Pulmonary artery endothelial cell (primary cell): ENCODE measurements around the gene SLC25A13. TPM values are rescaled to one million over a fixed set of nuclear protein-coding genes. Genes with fewer than 3 reads are reported as not detected.

Source experiments
- DNase-seq: peaks from one replicate; pipeline ENCODE4 v3.0.0-alpha.2; 2011; ENCODE audit warnings: low read depth, low spot score
- total RNA-seq: library from RNA; depleted of rRNA; stranded (reverse); fragments of >200 nt; gene quantifications from 2 replicates; pipeline ENCODE4 v1.2.3, GENCODE V29; 2014

The SLC25A13 gene
- total RNA-seq, 1 donor from 2014 or later, result 20.9 TPM

DNA sequence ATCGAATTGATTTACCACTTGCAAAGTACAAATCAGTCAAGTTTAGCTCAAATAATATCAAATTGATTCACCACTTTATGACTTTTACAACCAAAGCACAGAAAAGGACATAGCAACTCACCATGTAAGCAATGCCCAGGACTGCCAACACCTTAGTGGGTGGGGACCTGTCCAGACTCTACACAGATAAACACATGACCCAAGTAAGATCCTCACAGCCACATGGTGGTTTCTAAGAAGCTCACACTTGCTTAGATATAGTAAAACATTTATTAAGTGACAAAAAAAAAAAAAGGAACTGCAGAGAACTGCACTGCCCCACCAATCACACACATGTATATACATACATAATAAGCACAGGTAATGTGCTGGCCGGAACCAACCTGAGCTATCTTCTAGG is 116.2 kb downstream of the SLC25A13 start:
- no peak for DNase-seq

DNA sequence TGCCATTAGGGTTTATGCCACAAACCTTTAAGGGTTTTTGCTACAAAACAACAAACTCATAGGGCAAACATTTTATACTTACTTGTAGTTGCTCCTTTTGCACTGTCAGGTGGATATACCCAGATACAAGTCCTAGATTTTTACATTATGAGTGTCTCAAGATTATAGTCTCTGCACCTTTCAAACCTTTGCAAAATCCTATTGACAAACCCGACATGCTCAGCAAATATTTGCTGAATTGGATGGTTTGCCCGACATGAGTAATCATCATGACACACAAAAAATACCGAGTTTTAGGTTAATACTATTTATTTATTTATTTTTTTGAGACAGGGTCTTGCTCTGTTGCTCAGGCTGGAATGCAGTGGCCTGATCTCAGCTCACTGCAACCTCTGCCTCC is 117.3 kb downstream of the SLC25A13 start:
- DNase-seq, result no peak

DNA sequence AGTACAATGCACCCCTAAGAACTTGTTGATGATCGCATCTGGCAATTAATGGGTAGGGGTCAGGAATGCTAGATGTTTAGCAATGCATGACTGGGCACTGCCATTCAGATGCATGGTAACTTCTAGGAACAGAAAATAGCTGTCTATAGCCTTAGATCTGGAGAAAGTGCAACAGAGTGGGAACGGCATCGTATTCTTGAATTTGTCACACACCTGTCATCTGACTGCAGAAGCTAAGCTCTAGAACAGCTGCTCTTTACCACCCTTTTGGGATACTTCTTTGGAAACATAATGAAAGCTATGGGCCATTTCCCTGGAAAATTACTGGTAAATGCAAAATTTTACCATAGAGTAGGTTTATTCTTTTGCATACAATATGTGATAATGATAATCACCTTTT is 118.1 kb downstream of the SLC25A13 start:
- DNase-seq, result no peak

DNA sequence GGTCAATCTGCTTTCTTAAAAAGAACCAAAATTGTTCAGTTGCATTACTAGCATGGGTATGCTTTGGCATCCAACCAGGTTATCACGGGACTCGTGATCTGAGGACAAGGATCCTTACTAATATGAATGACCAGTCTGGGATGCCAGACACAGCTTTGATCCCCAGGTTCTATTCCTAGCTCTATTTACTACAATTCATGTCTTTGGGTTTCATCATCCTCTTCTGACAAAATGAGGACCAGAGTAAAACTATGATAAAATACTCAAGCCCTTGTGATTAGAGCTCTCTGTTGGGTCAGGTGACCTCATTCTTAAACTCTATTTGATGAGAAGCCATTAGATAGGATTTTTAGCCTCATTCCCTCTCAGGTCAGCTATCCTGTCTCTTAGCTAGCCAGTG is 119.8 kb downstream of the SLC25A13 start:
- DNase-seq, result no peak

DNA sequence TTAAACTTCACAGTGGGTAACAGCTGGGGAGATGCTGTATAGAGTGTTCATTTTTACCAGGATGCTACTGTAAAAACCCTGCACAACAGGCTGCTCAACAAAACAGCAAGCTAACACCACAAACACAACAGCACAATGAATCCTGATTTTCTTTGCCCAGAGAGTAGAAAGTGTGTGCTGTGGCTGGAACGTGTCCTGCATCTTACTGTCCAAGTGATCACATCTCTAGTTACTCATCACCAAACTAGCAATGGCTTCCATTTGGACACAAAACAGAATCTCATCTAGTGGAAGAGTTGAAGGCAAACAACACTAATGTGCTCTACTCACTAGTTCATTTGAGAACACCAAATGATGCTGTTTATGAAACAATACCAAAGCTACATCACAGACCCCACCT is 121.2 kb downstream of the SLC25A13 start:
- no peak for DNase-seq

DNA sequence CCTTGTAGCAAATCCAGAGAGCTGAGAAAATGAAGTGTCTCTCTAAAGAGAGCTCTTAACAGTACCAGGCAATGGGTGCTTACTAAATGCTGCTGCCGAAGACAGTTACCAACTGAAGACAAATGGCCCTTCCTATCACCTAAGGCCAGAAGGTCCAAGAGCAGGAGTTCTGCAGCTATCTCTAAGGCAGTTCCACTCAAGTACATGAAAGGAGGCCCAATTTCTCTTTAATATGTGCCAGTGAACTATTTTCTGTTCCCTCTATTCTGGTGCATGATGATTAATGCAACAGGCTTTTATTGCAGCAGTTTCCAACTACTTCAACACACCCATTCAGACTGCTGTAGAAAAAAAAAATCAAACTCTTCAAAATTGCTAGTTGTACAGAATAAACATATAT is 122.5 kb downstream of the SLC25A13 start:
- no peak for DNase-seq

DNA sequence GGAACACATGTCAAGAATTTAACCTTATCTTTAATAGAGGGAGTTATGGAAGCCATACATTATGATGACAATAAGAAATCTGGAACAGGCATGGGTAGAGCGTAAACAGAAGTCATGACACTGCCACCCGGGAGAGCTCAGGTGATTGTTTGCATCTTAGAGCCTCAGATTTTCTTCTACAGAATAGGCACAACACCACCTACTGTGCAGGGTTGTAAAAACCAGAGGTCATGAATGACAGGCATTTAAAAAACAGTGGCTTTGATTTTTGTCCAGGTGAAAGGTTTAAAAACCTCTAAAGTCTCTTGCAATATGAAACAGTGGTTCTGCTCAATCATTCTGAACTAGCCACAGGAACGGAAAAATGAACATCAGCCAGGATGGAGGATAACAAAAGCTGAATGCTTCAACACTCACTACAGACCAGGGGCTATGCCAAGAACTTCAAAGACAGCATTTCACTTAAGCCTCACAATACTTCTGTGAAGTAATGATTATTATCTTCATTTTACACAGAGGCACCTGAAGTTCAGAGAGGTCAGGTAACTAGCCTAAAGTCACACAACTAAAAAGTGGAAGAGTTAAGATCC is 123.8 kb downstream of the SLC25A13 start:
- DNase-seq, result no peak

DNA sequence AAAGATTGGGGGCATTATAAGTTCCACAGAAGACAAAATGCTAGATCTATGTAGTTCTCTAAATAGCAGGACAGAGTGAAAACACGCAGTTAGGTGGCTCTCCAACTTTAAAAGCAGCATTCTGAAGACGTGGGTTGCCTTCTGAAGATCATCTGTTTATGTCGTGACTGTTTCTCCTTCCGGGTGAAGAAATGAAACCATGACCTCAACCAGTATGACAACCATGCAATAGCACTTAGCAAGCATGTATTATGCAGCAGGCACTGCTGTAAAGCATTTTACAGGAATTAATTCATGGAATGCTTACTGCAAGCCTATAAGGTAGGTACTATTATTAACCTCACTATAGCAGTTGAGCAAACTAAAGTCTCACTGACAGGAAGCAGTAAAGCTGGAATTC is 125.2 kb downstream of the SLC25A13 start:
- DNase-seq, result no peak

DNA sequence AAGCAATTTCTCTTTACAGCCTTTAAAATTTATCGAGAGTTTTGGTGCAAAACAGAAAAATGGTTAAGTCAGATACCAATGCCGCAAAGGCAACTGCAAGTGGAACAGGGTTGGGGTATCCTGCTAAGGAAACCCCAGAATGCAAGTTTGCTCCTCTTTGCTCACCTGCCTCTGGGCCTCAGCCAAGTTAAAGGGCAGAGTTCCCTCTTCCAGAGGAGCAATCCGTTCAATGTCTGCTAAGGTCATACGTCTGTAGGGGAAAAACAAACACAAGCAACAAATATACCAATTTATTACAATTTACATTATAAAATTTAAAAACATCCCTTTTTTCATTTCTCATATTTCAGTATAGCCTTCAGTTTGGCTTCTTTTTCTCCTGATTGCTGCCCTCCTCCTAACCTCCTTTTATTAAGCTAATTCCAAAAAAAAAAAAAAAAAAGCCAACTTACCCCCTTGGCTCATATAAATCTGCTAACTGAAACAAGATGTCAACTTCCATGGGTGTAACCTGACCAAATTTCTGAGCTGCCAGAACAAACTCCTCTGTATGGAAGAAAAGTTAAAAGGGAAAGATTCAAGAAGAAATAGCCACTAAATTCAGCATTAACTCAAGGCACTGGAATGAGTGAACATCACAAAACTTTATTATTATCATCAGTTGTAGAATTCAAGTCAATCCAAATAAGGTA is 132.6 kb downstream of the SLC25A13 start:
- DNase-seq, result no peak

DNA sequence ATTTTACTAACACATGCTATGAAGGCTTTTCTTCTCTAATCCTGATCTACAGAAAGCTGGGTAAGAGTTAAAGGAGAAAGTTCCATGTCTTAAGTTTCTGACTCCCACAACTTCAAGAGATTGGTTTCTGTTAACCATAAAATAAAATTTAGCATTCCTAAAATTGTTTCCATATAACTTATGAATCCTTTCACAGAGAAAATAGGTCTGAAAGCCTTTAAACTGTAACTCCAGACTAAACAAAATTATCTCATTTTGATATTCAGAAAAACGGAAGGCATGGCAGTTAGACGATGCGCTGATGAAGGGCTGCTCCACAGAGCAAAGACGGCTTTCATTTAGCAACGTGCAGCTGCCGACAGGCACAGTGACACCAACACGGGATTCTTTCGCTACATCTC is 133.3 kb downstream of the SLC25A13 start:
- DNase-seq, result no peak

DNA sequence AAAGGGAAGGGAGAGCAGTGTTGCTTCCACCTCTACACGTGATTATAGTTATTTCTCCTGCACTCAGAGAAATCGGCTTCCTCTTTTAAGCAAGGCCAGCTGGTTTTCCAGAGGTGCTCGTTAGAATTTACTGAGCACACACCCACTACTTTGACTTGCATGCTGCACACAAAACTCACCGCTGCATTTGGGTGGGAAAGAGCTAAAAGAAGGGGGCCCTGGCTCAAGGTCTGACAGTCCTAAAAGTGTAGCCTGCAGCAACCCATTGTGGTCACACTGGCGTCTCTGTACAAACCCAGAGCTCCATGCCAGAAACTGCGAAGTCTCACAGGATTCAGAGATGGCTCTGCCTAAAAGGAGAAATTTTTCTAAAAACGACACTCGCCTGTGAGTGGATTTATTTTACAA is 133.7 kb downstream of the SLC25A13 start:
- DNase-seq, result no peak

DNA sequence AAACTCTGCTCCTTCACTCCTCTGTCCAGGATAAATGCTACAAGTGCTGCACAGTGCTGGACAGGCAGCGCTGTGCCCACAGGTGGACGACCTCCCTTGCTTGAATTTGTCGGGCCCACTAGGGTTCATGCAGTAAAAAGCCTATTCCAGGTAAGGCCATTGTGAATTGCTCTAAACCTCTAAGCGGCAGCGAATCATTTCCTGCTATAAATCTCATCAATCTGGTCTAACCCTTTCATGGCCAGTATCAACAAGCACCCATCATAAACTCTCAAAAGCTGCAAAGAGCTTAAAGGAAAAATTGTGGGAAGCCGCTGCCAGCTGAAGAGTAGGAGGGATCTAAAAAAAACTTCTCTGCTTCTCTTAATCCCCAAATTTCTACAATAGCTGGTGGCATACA is 134.2 kb downstream of the SLC25A13 start:
- no peak for DNase-seq

DNA sequence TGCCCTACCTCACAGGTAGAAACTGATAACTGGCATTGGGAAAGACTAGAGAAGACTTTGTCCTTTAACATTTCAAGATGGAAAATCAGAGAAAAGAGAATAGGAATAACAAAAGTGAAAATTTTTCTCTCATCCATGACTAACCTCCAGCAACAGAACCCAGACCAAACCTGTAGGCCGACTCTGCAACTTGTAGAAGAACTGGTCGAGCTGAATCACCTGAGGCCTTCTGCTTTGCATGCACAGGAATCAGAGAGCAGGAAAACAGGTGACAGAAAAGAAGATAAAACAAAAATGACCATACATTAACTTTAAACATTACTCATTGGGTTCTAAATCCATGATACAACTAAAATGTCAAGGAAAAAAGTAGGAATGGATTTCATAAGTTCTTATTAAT is 137.1 kb downstream of the SLC25A13 start:
- no peak for DNase-seq

DNA sequence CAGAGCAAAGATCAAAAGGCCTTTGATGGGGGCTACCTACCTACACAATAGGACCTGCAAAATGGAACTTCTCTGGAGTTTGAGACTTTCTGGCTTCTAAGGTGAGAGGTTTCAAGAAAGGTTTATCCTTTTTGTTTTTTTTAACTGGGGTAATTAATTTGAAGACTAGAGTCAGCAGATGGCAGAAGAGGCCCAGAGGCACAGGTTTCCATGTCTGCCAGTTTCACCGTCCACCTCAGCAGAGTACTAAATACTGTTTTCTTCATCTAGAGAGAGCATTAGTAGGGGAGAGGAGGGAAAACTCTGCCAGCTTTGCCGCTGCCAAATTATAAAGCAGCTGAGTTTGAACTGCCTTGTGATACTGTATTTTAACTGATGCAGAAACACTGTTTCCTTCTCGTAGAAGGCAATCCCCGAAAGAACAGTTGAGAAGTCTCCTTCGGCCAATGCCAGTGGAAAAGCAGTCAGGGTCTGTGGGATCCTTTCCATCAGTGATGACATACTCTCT is 138.7 kb downstream of the SLC25A13 start:
- no peak for DNase-seq

DNA sequence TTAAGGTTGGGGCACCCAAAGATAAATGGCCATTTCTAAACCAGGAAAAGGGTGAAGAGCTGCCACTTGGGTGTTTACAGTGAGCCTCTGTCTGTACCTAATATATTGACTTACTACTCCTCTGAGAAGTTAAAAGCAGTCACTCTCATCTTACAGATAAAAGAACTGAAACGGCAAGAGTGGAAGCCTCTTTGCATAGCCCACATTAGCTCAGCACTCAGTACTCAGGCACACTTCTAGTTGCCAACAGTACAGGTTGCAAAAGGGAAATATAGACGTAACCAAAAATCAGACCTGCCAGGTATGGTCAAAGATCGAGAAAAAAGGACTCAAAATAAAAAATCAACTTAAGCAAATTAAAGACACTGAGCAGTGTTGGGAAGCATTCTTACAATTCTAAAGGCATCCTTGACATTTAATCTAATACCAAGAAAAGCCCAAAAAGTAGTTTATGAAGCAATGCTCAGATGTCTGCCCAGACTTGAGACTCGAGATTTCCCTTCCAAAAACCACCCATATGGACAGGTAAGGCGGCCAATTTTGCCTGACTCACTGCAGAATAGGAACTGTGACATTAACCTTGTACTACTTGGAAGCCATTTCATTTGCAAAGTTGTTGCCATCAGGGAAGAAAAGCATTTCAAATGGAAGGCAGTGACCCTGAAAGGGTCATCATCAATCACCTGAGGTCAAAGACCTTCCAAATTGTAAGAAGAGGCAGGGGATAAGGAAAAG is 139.3 kb downstream of the SLC25A13 start:
- no peak for DNase-seq

DNA sequence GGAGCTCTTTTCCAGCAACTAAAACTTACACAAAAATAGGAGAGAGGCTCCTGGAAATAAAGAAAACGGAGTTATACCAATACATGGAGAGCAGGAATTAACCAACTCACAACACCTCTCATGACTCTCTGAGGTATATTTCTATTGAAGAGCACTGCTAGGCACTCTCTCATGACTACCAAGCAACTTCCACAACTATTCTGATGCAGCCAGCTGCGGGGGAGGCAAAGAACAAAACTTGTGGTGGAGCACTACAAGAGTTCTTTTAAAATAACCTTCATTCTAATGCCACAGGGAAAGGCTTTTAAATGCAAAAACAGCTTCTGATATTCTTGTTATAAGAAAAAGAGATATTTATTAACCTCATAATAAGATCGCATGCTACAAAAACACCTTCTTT is 140.7 kb downstream of the SLC25A13 start:
- DNase-seq, result no peak

DNA sequence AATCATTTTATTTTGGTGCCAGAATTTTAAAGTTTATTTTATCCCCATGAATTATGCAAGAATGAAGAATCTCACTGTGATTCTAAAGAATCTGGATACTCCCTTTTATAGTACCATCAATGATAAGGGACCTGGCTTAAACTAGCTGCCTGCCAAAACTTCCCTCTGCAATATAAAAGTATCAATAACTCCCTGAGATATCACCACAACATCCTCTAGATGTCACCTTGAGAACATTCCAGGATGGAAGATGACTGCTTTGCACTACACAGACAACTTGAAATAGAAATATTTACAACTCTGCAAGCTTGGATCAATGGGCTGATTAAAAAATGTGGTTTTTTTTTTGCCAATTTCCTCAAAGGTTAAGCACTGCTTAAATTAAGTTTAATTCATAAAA is 142.1 kb downstream of the SLC25A13 start:
- no peak for DNase-seq

DNA sequence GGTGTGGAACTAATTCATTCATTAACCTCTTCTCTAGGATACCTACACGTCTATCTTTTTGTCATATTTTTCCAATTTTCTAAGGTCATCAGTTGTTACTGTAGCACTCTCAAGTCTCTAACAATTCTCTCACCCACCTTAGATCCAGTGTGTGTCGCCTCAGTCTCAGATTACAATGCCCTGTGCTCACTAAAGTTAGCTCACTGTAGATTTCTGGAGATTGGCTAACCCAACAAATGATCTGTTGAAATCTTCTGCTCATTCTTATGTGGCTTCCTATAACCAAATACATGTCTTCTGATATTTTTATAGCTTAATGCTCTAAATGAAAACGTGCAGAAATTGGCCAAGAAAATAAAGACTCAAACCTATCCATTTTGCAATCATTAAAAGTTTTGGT is 142.6 kb downstream of the SLC25A13 start:
- no peak for DNase-seq

DNA sequence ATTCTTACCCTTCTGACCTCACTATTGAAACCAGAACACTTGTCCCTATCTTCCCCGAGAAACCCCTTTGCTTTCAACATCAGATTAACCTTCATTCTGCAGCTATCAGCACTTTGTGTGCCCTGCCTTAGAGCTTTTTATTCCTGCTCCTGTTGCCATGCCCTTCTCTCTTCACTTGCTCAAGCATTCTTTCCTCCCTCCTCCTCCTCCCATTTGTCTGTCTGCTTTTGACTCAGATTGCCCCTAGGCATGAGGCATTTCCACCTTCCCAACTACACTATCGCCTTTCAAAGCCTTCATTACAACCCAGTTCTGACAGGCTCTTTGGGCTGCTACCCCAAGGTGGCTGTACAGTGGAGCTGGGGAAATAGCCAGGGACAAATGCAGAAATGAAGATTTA is 143.3 kb downstream of the SLC25A13 start:
- no peak for DNase-seq

DNA sequence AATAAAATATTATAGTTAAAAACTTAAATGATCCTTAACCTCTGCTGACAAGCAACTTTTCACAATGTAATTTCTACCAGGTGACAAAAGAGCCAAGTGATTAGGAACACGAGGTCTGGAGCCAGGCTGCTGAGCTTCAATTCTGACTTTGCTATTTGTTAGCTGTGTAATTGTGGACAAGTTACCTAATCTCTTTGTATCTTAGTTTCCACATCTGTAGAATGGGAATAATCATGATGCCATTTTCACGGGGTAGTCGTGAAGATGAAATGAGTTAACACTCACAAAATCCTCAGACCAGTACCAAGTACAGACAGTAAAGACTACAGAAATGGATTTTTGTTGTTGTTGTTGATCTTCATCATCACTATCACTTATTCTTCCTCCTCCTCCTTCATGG is 144.5 kb downstream of the SLC25A13 start:
- DNase-seq, result no peak

DNA sequence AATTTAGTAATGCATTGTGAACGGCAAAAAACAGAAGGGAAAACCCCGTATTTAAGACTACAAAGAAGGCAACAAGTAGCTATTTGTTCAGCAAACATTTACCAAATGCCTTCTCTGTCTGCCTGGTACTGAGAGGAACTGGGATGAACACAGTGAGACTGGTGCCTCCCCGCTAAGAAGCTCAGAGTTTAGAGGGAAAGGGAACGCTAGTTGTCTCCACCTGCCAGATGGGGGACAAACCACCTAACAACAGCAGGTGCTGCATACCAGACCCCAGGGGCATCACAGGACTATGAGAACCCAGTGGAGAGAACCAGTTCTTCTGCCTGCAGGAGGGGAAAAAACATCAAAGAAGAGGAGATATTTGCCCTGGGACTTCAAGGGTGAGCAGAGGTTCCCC is 147.1 kb downstream of the SLC25A13 start:
- no peak for DNase-seq

DNA sequence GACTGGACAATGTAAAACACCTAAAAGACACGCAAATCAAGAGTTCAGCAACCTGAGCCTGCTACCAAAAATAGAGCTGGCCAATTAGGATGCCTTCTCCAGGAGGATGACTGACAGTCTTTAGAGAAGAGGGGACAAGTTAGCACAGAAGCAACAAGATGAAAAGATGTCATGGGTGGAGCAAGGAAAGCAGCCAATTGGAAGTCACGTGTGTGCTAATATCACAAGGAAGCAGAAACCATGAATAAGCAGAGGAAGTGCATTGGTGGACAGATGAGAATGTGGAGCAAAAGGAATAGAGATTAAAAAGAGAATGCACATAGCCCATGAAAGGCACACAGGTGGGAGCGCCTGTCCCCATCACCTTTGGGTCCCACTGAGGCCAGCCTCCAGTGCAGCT is 148.1 kb downstream of the SLC25A13 start:
- no peak for DNase-seq

DNA sequence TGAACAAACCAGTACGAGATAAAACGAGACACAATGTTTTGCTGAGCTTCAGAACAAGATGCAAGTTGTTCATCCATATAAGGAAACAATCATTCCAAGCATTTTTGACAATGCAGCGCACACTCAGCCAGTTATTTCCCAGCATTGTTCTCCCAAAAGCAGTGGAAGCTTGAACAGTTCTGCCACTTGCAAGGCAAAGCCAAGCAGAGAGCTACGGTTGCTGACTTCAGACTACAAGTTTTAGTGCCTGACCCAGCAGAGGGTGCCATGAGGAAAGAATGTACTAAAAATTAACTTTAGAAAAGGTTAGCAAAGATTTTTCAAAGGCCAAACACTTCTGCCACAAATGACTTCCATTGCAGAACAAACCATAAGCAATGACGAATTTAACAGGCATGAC is 152.5 kb downstream of the SLC25A13 start:
- DNase-seq, result peak; percentile 79
